MG63 (cell line): Measurements from ENCODE around the gene MME. TPM values are rescaled to one million over a fixed set of nuclear protein-coding genes. Genes with fewer than 3 reads are reported as not detected.

Experiments
- DNase-seq: peaks from one replicate; pipeline ENCODE4 v3.0.0-alpha.2; 2020
- H3K27me3 ChIP-seq: fragments of 250-450 bp; sonication (Bioruptor Pico); 2 replicates; pipeline ENCODE4 v1.5.1; 2020; ENCODE audit warnings: mild to moderate bottlenecking, moderate library complexity
- H3K36me3 ChIP-seq: fragments of 250-450 bp; sonication (Bioruptor Pico); 2 replicates; pipeline ENCODE4 v1.5.1; 2020; ENCODE audit warnings: mild to moderate bottlenecking, moderate library complexity
- H3K4me3 ChIP-seq: fragments of 250-450 bp; sonication (Bioruptor Pico); 2 replicates; pipeline ENCODE4 v1.5.1; 2020; ENCODE audit warnings: mild to moderate bottlenecking, moderate library complexity
- H3K9me3 ChIP-seq: fragments of 250-450 bp; sonication (Bioruptor Pico); 2 replicates; pipeline ENCODE4 v1.5.1; 2020; ENCODE audit warnings: mild to moderate bottlenecking, moderate library complexity
- total RNA-seq: library from RNA; depleted of rRNA; stranded (reverse); fragments of >200 nt; shearing (Covaris generic); gene quantifications from 2 replicates; pipeline ENCODE4 v1.2.3, GENCODE V29; 2014; ENCODE audit warnings: low replicate concordance; rRNA removed

MME gene
- total RNA-seq, 1 experiment from 2014 or later = 0.07 TPM

GRCh38 chr3:155229086-155229485 lies 149.0 kb downstream of the MME start:
- Histone ChIP-seq H3K27me3 (no peaks in the 10 kb centered on the region), H3K4me3 (no peak overlapping the region)

GRCh38 chr3:155230382-155230781 lies 150.3 kb downstream of the MME start:
- DNase-seq = peak; percentile 36
- Histone ChIP-seq H3K36me3 (no peaks in the 10 kb centered on the region), H3K4me3 (no peak overlapping the region), H3K9me3 (no peaks in the 10 kb centered on the region; the same call in 1 of the 2 replicates), H3K27me3 (no peaks in the 10 kb centered on the region)

More at GRCh38 chr3:155229086-155229485, 149.0 kb downstream of the MME start:
- Histone ChIP-seq H3K36me3 (no peaks in the 10 kb centered on the region), H3K9me3 (no peaks in the 10 kb centered on the region; the same call in 1 of the 2 replicates)
- DNase-seq = no peak

- Histone ChIP-seq H3K9me3 (no peaks in the 10 kb centered on the region), H3K4me3 (no peak overlapping the region), H3K36me3 (no peaks in the 10 kb centered on the region), H3K27me3 (no peaks in the 10 kb centered on the region)
- no peak for DNase-seq
Observed at GRCh38 chr3:155231792-155232191, 151.7 kb downstream of the MME start.

- Histone ChIP-seq H3K27me3 (no peaks in the 10 kb centered on the region), H3K36me3 (no peaks in the 10 kb centered on the region), H3K4me3 (no peak overlapping the region), H3K9me3 (no peaks in the 10 kb centered on the region)
- DNase-seq = peak; percentile 84
Observed at GRCh38 chr3:155232605-155233004, 152.5 kb downstream of the MME start.

- Histone ChIP-seq H3K36me3 (no peaks in the 10 kb centered on the region), H3K4me3 (no peak overlapping the region), H3K27me3 (no peaks in the 10 kb centered on the region), H3K9me3 (no peaks in the 10 kb centered on the region)
- DNase-seq = peak; percentile 81
Observed at GRCh38 chr3:155233213-155233612, 153.1 kb downstream of the MME start.

Other genes with a start within 250 kb of the MME start
- not detected in 2 replicates for gene STRIT1, start 213.4 kb downstream of the MME start, total RNA-seq